MCF 10A (cell line): Measurements from ENCODE around the gene NAP1L4. TPM values are rescaled to one million over a fixed set of nuclear protein-coding genes. Genes with fewer than 3 reads are reported as not detected.

Experiments
- BruUV-seq: library from RNA; stranded (reverse); fragments of 400-500 nt; replicated peaks from 2 replicates; lab custom pipeline; 2021; lab: Mats Ljungman, UMichigan
- CTCF ChIA-PET: fragments of 300-600 bp; sonication (Branson Sonifier 250); formaldehyde crosslinking; extraction: SDS; loops from one replicate; lab custom pipeline; 2021; ENCODE audit warnings: antibody characterized with exemption, inconsistent platforms; lab: Yijun Ruan, JAX
- POLR2A ChIA-PET: fragments of 300-600, 350-650 bp; sonication (Branson Sonifier 250); formaldehyde crosslinking; extraction: SDS; loops from one replicate; lab custom pipeline; 2020; ENCODE audit warnings: antibody characterized with exemption, inconsistent platforms; lab: Yijun Ruan, JAX
- DNase-seq: peaks from one replicate; pipeline ENCODE4 v3.0.0-alpha.2; 2018; ENCODE audit not compliant: unreplicated experiment
- H3K27ac Mint-ChIP-seq: one replicate; pipeline ENCODE4 v1.8.0; 2022; ENCODE audit warnings: mild to moderate bottlenecking, low read depth, mixed read lengths; ENCODE audit not compliant: unreplicated experiment
- H3K27me3 Mint-ChIP-seq: one replicate; pipeline ENCODE4 v1.8.0; 2022; ENCODE audit warnings: mixed read lengths; ENCODE audit not compliant: insufficient read depth, unreplicated experiment
- H3K36me3 Mint-ChIP-seq: one replicate; pipeline ENCODE4 v1.8.0; 2022; ENCODE audit warnings: mild to moderate bottlenecking, moderate library complexity, mixed read lengths; ENCODE audit not compliant: insufficient read depth, unreplicated experiment
- H3K4me1 Mint-ChIP-seq: one replicate; pipeline ENCODE4 v1.8.0; 2022; ENCODE audit warnings: mixed read lengths; ENCODE audit not compliant: insufficient read depth, unreplicated experiment
- H3K4me3 Mint-ChIP-seq: one replicate; pipeline ENCODE4 v1.8.0; 2022; ENCODE audit warnings: mild to moderate bottlenecking, moderate library complexity, mixed read lengths; ENCODE audit not compliant: unreplicated experiment
- H3K9me3 Mint-ChIP-seq: one replicate; pipeline ENCODE4 v1.8.0; 2022; ENCODE audit warnings: mixed read lengths; ENCODE audit not compliant: unreplicated experiment
- CTCF ChIP-seq: fragments of 200-600 bp; IDR thresholded peaks from one replicate; pipeline ENCODE4 v1.8.0; 2022; ENCODE audit warnings: antibody characterized with exemption, mild to moderate bottlenecking; ENCODE audit not compliant: unreplicated experiment
- intact Hi-C: fragments of 100-400 bp; cut with micrococcal nuclease; formaldehyde crosslinking; loops from 2 replicates; pipeline ENCODE4 v1.14.1; 2022
- total RNA-seq: library from RNA; stranded (reverse); gene quantifications from 2 replicates; pipeline ENCODE4 v1.2.3, GENCODE V29; 2022

NAP1L4 gene
- total RNA-seq, 1 experiment from 2014 or later = 103 TPM

GRCh38 chr11:2922655-2923054, 69.5 kb downstream of the NAP1L4 start:
- no peak for DNase-seq
- intact Hi-C loops = no loop called here
- Mint-ChIP-seq H3K27me3 (no peaks in the 10 kb centered on the region), H3K27ac (no peak overlapping the region), H3K9me3 (no peaks in the 10 kb centered on the region), H3K4me1 (peaks cover 3% of the 10 kb centered on the region), H3K36me3 (peaks cover 6% of the 10 kb centered on the region), H3K4me3 (no peak overlapping the region)
- ChIA-PET CTCF (interaction anchor here (1.2 kb wide), 1 partner anchor 8 kb away, joined by 4 read pairs; no protein-coding TSS in a partner anchor), POLR2A (interaction anchor here (1.3 kb wide), 1 partner anchor 32 kb away, joined by 3 read pairs; no protein-coding TSS in a partner anchor)
- no TSS peak for BruUV-seq
- no peak for TF ChIP-seq CTCF

GRCh38 chr11:2921742-2922493, 70.2 kb downstream of the NAP1L4 start:
- H3K4me1 Mint-ChIP-seq = no peaks in the 10 kb centered on the region
- intact Hi-C loops = no loop called here
- POLR2A ChIA-PET = no interaction called here
- H3K36me3 Mint-ChIP-seq = peaks cover 6% of the 10 kb centered on the region
- no peak for DNase-seq
- TF ChIP-seq CTCF = no peak
- no peaks in the 10 kb centered on the region for H3K9me3 Mint-ChIP-seq
- CTCF ChIA-PET = interaction anchor here (1.2 kb wide), 1 partner anchor 9 kb away, joined by 4 read pairs; no protein-coding TSS in a partner anchor
- no peaks in the 10 kb centered on the region for H3K27me3 Mint-ChIP-seq
- H3K4me3 Mint-ChIP-seq = no peak overlapping the region
- no TSS peak for BruUV-seq
- no peak overlapping the region for H3K27ac Mint-ChIP-seq

GRCh38 chr11:2921261-2921660, 70.9 kb downstream of the NAP1L4 start:
- intact Hi-C loops = no loop called here
- TF ChIP-seq CTCF = no peak
- ChIA-PET CTCF (interaction anchor here (1.0 to 1.2 kb wide), 2 partner anchors 9 to 10 kb away, joined by 4 to 6 read pairs; no protein-coding TSS in a partner anchor), POLR2A (no interaction called here)
- H3K9me3 Mint-ChIP-seq = no peaks in the 10 kb centered on the region
- H3K27ac Mint-ChIP-seq = no peak overlapping the region
- no peaks in the 10 kb centered on the region for H3K27me3 Mint-ChIP-seq
- no TSS peak for BruUV-seq
- H3K4me1 Mint-ChIP-seq = no peaks in the 10 kb centered on the region
- H3K36me3 Mint-ChIP-seq = peaks cover 6% of the 10 kb centered on the region
- no peak for DNase-seq
- no peak overlapping the region for H3K4me3 Mint-ChIP-seq

- Mint-ChIP-seq H3K27me3 (no peaks in the 10 kb centered on the region), H3K4me3 (no peak overlapping the region), H3K27ac (no peak overlapping the region), H3K36me3 (peaks cover 6% of the 10 kb centered on the region), H3K9me3 (no peaks in the 10 kb centered on the region), H3K4me1 (no peaks in the 10 kb centered on the region)
- ChIA-PET POLR2A (interaction anchor here (1.0 kb wide), 1 partner anchor 9 kb away, joined by 3 read pairs; the partner anchor contains the start of gene PHLDA2), CTCF (interaction anchor here (0.7 to 1.0 kb wide), 2 partner anchors 10 to 68 kb away, joined by 4 to 6 read pairs; no protein-coding TSS in a partner anchor)
- intact Hi-C loops = no loop called here
- BruUV-seq = no TSS peak
- no peak for TF ChIP-seq CTCF
- DNase-seq = no peak
Observed at GRCh38 chr11:2920343-2920742, 71.8 kb downstream of the NAP1L4 start.
